Measurements from ENCODE around the gene PSPN.

The PSPN gene

GRCh38 chr19:6396305-6396704 is 20.6 kb upstream of the PSPN start:
- no peaks in the 10 kb centered on the region for H3K27me3 ChIP-seq (ENCODE audit: insufficient read depth, low read length, poor library complexity)
- no peak overlapping the region for H2AFZ ChIP-seq (ENCODE audit: low read depth, low read length)
- H3K4me2 ChIP-seq (ENCODE audit: insufficient read depth, low read length) = no peak overlapping the region
- H3K9me3 ChIP-seq (ENCODE audit: insufficient read depth, low read length, severe bottlenecking) = no peaks in the 10 kb centered on the region
- H3K27ac ChIP-seq (ENCODE audit: low read length) = no peak overlapping the region
- no peak overlapping the region for H3K4me3 ChIP-seq (ENCODE audit: low read depth in 1 of 2, low read length in 2 of 2)
- no peak overlapping the region for H3K9ac ChIP-seq (ENCODE audit: low read depth, low read length)
- no peaks in the 10 kb centered on the region for H4K20me1 ChIP-seq (ENCODE audit: insufficient read depth, low read length)
- ATAC-seq (ENCODE audit: insufficient read depth, low read depth) (no peak), DNase-seq (no peak)
- peaks cover 7% of the 10 kb centered on the region for H3K36me3 ChIP-seq (ENCODE audit: insufficient read depth, low read length)
- H3K79me2 ChIP-seq (ENCODE audit: insufficient read depth, low read length) = peaks cover 19% of the 10 kb centered on the region
- TF ChIP-seq EZH2 (IDR thresholded peaks at IDR 0.05; ENCODE audit: borderline replicate concordance, low read depth, low read length, severe bottlenecking) = no peak
- no peak for TF ChIP-seq CTCF (IDR thresholded peaks at IDR 0.05; ENCODE audit: borderline replicate concordance, extremely low read depth, low read length, poor library complexity, severe bottlenecking)
- peaks cover 22% of the 10 kb centered on the region for H3K4me1 ChIP-seq (ENCODE audit: insufficient read depth, low read length)

GRCh38 chr19:6394831-6395230 is 19.1 kb upstream of the PSPN start:
- Histone ChIP-seq H3K27ac (ENCODE audit: low read length) (no peak overlapping the region), H2AFZ (ENCODE audit: low read depth, low read length) (no peak overlapping the region), H3K9ac (ENCODE audit: low read depth, low read length) (no peak overlapping the region), H3K4me1 (ENCODE audit: insufficient read depth, low read length) (peaks cover 28% of the 10 kb centered on the region), H3K79me2 (ENCODE audit: insufficient read depth, low read length) (peaks cover 24% of the 10 kb centered on the region), H3K27me3 (ENCODE audit: insufficient read depth, low read length, poor library complexity) (no peaks in the 10 kb centered on the region), H4K20me1 (ENCODE audit: insufficient read depth, low read length) (no peaks in the 10 kb centered on the region), H3K9me3 (ENCODE audit: insufficient read depth, low read length, severe bottlenecking) (no peaks in the 10 kb centered on the region), H3K36me3 (ENCODE audit: insufficient read depth, low read length) (peaks cover 15% of the 10 kb centered on the region), H3K4me2 (ENCODE audit: insufficient read depth, low read length) (no peak overlapping the region), H3K4me3 (ENCODE audit: low read depth in 1 of 2, low read length in 2 of 2) (no peak overlapping the region)
- ATAC-seq (ENCODE audit: insufficient read depth, low read depth) (no peak), DNase-seq (no peak)
- no peak for TF ChIP-seq EZH2 (IDR thresholded peaks at IDR 0.05; ENCODE audit: borderline replicate concordance, low read depth, low read length, severe bottlenecking)

- Histone ChIP-seq H3K79me2 (ENCODE audit: insufficient read depth, low read length) (peaks cover 24% of the 10 kb centered on the region), H3K4me3 (ENCODE audit: low read depth in 1 of 2, low read length in 2 of 2) (peak overlapping the region; percentile 51 to 69; a peak in 3 of 4 replicates), H3K4me2 (ENCODE audit: insufficient read depth, low read length) (peak overlapping the region; percentile 79), H3K9ac (ENCODE audit: low read depth, low read length) (peak overlapping the region; percentile 74), H3K4me1 (ENCODE audit: insufficient read depth, low read length) (peaks cover 28% of the 10 kb centered on the region), H3K27ac (ENCODE audit: low read length) (peak overlapping the region; percentile 83), H4K20me1 (ENCODE audit: insufficient read depth, low read length) (no peaks in the 10 kb centered on the region), H3K9me3 (ENCODE audit: insufficient read depth, low read length, severe bottlenecking) (no peaks in the 10 kb centered on the region), H3K27me3 (ENCODE audit: insufficient read depth, low read length, poor library complexity) (no peaks in the 10 kb centered on the region), H3K36me3 (ENCODE audit: insufficient read depth, low read length) (peaks cover 22% of the 10 kb centered on the region), H2AFZ (ENCODE audit: low read depth, low read length) (peak overlapping the region; percentile 95)
- TF ChIP-seq EZH2 (IDR thresholded peaks at IDR 0.05; ENCODE audit: borderline replicate concordance, low read depth, low read length, severe bottlenecking) = no peak
- no peak for TF ChIP-seq CTCF (IDR thresholded peaks at IDR 0.05; ENCODE audit: borderline replicate concordance, extremely low read depth, low read length, poor library complexity, severe bottlenecking)
- no peak for DNase-seq
- ATAC-seq (ENCODE audit: insufficient read depth, low read depth) = peak; percentile 21; the same call in 2 of the 3 replicates
These were observed 18.3 kb upstream of the PSPN start for GRCh38 chr19:6393983-6394412.

GRCh38 chr19:6393074-6393982 is 17.6 kb upstream of the PSPN start, which contains the start of gene GTF2F1:
Gene GTF2F1, minus strand, starts transcription at chr19:6393164. Its CDS starts 169 bp downstream, at chr19:6392995.
- peak within 1 kb of the TSS; percentile 83 for H3K27ac ChIP-seq (ENCODE audit: low read length)
- H4K20me1 ChIP-seq (ENCODE audit: insufficient read depth, low read length) = no peaks in the 10 kb centered on the region
- peak within 1 kb of the TSS; percentile 79 for H3K4me2 ChIP-seq (ENCODE audit: insufficient read depth, low read length)
- peaks cover 24% of the 10 kb centered on the region for H3K79me2 ChIP-seq (ENCODE audit: insufficient read depth, low read length)
- H3K4me3 ChIP-seq (ENCODE audit: low read depth in 1 of 2, low read length in 2 of 2) = peak within 1 kb of the TSS; percentile 51 to 69
- peak within 1 kb of the TSS; percentile 74 for H3K9ac ChIP-seq (ENCODE audit: low read depth, low read length)
- peak; percentile 20 for TF ChIP-seq CTCF (IDR thresholded peaks at IDR 0.05; ENCODE audit: borderline replicate concordance, extremely low read depth, low read length, poor library complexity, severe bottlenecking)
- TF ChIP-seq EZH2 (IDR thresholded peaks at IDR 0.05; ENCODE audit: borderline replicate concordance, low read depth, low read length, severe bottlenecking) = no peak
- ATAC-seq (ENCODE audit: insufficient read depth, low read depth) = peak; percentile 82
- no peaks in the 10 kb centered on the region for H3K27me3 ChIP-seq (ENCODE audit: insufficient read depth, low read length, poor library complexity)
- H3K36me3 ChIP-seq (ENCODE audit: insufficient read depth, low read length) = peaks cover 28% of the 10 kb centered on the region
- DNase-seq = peak; percentile 96
- H3K9me3 ChIP-seq (ENCODE audit: insufficient read depth, low read length, severe bottlenecking) = no peaks in the 10 kb centered on the region
- H2AFZ ChIP-seq (ENCODE audit: low read depth, low read length) = peak within 1 kb of the TSS; percentile 95
- peaks cover 28% of the 10 kb centered on the region for H3K4me1 ChIP-seq (ENCODE audit: insufficient read depth, low read length)

Measured in DND-41 (cell line).